ENCODE results near the gene ERICH6. TPM values are rescaled to one million over a fixed set of nuclear protein-coding genes. Genes with fewer than 3 reads are reported as not detected.

Gene ERICH6
- total RNA-seq, 1 donor from 2014 or later: 0.09 TPM

DNA sequence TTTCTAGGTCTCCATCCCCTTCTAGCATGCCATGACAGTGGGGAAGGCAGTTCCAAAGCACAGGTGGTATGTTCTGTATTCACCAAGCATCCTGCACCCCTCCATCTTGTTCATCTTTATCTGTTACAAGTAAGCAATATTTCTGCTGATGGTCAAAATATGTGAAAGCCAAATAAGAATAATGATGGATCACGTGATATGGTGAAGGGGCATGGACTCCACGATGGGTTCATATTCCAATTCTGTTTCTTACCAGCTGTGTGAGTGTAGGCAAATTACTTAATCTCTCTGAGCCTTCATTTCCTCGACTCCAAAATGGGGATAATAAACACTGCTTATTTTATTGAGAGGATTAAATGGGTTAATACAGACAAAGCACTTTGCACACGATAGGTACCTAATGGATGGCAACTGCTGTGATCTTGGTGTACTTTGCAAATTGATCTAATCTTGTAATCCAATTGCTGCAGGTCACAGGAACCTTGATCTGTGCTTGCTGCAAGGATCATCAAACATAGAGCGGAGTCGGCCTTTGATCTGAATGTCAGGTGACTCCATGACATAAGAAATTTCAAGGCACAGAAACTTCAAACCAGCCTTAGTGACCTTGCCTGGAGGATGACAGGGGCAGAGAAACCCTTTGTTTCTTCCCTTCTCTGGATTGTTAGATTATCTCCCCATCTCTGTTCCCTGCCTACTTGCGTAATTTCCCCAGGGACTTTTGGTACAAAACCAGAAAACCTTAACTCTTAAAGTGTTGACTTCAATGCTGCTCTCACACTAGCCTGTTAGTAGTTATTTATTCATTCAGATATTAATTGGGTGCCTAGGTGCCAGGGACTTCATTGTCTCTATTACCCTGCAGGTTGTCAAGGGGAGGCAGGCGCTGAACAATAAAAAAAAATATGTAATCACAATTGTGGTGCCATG lies 33.4 kb upstream of the ERICH6 start:
- DNase-seq (ENCODE audit: low spot score): peak; percentile 68

DNA sequence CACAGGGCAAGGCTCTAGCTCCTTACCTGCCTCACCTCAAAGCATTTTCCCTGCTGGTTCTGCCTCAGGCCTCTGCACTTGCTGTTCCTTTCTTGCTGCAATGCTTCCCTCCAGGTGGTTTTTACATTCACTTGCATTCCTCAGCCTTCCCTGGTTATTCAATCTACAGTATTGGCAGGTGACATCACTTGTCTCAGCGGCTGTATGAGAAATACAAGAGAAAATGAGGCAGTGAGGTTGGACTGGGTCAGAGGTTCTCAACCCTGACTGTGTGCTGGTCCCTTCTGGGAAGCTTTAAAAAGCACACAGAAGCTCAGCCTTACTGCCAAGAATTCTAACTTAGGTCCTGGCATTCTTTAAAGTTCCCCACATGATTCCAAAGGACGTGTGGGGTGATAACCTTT lies 32.6 kb upstream of the ERICH6 start:
- no peak for DNase-seq (ENCODE audit: low spot score)

DNA sequence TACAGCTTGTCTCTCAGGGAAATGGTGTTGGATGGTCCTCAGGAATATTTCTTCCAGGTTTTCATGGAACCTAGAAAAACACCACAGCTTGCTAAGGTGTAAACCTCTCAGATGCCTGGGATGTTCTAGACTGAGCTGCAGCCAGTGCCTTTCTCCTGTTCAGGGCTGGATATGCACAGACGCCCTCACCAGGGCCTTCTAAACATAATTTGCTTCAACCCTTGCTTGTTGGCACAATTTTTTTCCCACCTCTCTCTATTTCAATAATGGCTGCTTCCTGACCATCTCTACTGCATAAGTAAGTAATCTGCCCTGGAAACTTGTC lies 31.0 kb upstream of the ERICH6 start:
- DNase-seq (ENCODE audit: low spot score): no peak

DNA sequence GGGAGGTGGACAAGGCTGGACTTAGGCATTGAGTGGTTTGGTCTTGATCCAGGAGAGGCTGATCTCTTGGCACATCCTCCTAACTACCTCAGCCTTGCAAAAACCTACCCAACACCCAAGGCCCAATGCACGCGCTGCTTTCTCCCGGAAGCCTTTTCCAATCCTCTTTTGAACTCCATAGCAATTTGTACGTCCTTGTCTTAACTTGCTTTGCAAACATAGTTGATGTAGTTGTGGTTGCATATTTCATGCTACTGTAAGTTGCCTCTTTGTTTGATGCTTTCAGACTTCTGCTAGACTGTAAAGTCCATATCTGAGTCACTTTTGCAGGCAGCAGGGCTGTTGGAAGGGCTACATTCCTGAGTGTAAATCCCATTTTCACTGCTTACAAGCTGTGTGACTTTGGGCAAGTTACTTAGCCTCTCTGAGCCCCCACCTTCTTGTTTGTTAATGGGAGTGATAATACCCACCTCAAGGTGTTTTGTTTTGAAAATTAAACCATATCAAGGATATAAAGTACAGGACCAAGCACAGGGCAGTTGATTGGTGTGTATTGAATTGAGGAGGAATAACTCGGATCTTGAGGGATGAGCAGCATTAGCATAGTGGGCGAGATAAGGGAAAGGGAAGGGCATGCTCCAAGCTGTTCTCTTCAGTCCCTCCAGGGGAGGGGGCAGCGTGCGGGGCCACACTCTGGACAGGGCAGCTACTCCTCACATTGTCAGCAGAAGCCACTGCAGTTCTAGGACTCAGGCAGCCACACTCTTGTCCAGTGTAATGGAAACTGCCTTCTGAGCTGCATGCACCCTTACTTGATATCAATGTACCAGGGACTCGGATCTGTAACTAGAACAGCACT lies 30.4 kb upstream of the ERICH6 start:
- no peak for DNase-seq (ENCODE audit: low spot score)

DNA sequence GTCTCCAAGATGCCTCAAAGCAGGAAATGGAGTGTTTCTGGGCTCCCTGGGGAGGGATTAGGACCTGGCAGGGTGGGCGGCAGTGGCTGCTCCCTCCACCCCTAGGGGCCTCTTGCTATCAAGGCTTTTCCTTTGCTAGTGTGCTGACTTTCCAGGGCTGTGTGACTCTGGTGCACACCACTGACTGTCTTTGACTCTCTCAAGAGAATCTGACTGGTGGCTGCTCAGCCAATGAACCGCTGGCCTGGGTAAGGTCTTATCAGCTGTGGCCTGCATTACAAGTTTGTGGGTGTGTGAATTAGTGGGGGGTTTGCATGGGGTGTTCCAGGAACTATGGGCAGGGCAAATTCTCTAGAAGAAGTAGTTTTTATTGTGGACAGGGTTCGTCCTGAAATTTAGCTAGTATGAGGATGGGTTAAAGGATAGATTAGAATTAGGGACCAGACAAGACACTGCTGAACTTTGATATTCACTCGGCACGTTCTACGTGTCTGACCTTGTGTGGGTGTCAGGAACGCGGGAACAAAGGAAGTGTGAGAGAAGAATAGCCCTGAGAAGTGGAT lies 29.7 kb upstream of the ERICH6 start:
- no peak for DNase-seq (ENCODE audit: low spot score)

DNA sequence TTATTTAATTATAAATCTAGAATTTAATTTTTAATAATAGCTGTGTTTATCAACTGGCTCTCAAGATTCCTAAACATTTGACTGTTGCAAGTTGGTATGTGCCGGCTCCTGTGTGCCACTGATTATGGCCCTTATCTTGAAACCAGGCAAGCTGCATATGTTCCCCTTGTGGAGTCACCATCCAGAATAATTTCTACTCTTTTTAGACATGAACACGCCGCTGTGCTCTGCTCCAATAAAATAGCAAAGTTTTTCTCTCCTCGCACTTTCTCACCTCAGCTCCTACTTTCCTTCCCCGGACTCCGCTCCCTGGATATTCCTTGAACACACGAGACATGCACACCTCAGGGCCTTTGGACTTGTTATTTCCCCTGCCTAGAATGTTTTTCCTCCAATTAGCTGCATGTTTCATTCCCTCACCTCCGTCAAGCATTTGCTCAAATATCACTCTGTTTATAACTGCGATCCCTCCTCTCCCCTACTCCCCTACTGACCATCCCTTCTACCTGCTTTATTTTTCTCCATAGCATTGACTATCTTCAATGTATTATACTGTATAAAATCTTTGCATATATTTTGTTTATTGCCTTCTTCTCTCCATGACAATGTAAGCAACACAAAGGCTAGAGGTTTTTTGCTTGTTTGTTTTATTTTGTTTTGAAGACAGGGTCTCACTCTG lies 26.1 kb upstream of the ERICH6 start:
- DNase-seq (ENCODE audit: low spot score): no peak

DNA sequence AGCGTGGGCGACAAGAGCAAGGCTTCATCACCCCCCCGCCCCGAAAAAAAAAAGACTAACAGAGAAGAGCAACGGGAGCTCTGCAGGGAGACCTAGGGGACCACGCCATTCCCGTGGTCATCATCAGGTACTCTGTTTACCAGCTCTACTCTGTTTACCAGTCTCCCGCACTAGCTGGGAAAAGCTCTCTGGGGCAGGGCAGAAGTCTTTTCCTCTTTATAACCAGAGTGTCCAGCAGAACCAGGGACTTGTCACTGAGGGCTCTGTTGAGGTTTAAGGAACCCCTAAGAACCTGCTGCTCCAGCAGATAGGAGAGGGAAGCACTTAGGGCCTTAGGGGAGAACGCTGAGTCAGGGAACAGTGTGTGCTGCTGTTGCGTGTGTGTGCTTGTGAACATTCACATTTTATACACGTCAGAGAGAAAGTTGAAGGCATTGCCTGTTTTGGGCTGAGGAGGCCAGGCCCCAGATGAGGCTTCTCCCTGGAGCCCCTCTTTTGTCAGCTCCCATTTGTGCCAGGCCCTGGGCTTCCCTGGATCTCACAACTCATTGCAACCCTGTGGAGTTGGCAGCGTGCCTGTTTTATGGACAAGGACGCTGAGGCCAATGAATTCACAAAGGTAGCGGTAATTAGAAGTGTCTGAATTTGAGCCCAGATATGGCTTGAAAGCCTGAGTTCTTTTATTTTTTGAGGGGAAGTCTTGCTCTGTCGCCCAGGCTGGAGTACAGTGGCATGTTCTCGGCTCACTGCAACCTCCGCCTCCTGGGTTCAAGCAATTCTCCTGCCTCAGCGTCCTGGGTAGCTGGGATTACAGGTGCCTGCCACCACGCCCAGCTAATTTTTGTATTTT lies 24.2 kb upstream of the ERICH6 start:
- no peak for DNase-seq (ENCODE audit: low spot score)

DNA sequence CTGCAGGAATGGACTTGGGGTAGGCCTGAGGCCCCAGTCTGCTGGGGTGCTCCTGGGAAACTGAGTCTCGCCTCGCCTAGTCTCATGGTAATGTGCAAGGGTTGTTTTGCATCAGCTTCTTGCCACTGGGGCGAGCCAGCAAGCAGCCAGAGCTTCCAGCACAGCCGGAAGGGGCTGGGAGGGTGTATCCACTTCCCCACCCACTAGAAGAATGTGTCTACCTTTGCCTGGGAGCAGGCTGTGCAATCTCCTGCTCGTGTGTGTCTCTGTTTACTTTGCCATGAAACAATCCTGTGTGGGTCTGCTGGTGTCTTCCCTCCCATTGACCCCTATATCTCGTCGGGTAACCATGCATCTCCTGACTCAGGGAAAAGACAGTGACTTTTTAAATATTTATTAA lies 21.8 kb upstream of the ERICH6 start:
- peak; percentile 50 for DNase-seq (ENCODE audit: low spot score)

DNA sequence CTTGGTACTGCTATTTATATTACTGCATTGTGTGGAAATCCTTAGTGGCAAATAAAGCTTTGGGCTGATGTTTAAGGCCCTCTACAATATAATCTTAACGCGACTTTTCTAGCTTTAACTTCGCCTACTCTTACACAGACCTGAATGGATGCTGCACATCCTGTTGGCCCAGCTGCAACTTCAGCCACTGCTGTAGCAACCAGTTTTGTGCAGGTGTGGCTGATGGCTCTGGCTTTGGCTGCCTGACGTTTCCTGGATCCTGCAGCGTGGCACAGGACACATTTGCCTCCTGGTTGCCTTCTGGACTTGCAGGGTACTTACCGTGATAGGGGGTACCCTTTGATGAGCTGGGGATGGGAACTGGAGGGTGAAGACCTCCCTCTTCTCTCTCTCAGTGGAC lies 20.2 kb upstream of the ERICH6 start:
- DNase-seq (ENCODE audit: low spot score): no peak

DNA sequence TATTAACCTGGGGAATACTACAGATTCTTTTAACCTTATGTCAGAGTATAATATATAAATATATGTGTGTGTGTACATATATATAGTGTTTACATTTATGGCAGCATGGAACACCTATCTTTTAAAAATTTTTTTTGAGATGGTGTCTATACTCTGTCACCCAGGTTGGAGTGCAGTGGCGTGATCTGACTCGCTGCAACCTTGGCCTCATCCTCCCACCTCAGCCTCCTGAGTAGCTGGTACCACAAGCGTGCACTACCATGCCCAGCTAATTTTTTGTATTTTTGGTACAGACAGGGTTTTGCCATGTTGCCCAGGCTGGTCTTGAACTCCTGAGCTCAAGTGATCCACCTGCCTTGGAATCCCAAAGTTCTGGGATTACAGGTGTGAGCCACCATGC lies 18.5 kb upstream of the ERICH6 start:
- DNase-seq (ENCODE audit: low spot score): no peak

DNA sequence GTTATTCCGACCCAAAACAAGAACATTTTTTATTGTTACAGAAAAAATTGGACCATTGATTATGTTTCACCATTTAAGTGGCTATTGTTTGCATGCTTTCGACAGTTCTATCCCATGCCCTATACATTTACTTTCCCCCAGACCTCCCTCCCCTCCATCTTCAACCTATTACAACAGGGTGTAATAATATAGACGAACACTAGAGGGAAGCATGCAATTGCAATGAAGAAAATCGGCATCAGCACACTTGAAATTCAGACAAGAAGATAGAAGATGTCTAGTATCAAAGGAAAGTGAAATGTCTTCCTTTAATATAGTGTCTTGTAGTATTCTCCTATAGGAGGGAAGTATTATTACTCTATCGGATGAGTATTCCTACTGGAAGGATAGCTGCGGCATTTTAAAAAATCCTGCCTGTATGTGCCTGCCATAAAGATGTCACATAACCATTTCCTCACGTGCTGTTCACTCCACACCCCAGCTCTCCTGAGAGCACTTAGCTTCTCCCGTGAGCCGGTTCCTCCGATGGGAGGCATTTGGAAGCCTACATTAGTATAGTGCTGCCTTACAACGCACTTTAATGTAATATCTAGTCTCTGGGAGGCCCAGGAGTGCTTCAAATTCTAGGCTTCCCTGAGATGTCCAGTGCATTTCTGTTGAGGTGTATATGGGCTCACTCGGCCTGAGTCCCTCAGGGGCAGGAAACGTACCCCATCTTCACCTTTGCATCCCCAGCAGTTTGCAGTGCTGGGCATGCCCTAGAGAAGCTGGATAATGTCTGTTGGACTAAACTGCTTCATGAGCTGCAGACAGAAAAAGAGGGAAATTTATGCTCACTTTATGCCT lies 17.8 kb upstream of the ERICH6 start:
- DNase-seq (ENCODE audit: low spot score): no peak

DNA sequence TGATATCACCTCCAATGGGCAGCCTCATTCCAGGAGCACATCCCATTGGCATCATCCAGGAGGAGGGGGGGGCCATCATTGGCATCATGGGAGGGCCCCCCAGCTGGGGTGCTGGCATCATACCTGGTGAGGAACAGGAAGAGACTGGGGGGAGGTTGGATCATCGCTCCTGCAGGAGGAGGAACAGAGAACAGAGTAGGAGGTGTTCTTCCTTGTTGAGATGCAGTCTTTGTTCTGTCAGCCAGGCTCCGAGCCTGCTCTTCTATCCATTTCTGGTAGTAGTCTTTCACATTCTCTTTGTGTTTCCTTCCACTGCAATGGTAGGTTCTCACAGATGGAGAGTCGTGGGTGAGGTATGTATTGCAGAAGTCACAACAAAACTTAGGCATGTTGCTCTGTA lies 16.7 kb upstream of the ERICH6 start:
- DNase-seq (ENCODE audit: low spot score): no peak

DNA sequence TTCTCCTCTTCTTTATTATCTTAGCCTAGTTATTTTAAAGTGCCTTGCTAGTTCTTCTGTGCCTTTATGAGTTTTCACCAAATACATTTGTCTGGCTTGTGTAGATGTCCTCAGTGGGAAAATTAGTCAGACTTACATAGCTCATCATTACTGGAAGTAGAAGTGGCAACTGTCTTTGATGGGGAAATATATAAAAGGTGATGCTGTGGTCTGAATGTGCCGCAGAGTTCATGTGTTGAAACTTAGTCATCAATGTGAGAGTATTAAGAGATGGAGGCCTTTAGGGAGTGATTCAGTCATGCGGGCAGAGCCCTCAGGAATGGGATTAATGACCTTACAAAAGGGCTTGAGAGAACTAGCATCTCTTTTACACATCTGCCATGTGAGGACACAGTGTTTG lies 6.4 kb upstream of the ERICH6 start:
- DNase-seq (ENCODE audit: low spot score): no peak

DNA sequence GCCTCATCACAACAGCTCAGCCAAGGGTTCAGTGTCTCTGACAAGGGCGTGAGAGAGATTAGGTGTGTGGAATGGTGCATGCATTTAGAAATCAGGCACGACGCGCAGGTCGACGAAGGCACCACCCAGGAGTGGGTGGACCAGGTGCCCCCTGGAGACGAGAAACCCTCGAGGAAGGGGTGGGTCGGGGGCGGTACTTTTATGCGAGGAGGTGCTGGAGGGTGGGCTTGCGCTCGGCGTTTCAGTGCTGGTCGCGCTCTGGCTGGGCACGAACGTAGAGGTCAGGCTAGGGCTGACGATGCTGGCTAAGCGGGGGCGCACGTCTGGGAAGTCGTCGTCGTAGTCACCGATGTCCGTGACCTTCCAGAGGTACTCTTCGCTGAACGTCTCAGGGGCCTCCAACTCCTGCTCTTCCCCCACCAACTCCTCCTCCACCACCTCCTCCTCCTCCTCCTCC lies 393 bp downstream of the ERICH6 start:
- DNase-seq (ENCODE audit: low spot score): no peak

DNA sequence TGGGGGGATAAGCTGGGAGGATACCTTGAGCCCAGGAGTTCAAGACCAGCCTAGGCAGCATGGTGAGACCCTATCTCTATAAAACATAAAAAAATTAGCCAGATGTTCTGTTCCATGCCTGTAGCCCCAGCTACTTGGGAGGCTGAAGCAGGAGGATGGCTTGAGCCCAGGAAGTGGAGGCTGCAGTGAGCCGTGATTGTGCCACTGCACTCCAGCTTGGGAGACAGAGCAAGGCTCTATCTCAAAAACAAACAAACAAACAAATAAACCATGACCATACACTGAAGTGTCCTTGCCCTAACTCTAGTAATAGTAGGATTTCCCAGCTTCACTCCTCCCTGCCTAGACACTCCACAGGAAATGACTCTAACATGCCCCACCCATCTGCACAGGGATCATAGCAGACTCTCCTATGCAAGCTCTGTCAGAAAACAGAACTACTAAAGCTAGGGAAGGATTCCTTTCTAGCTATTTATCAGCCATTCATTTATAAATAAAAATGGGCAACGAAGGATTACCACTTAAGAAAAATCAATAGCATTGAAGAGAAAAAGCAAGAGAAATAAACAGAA lies 4.6 kb downstream of the ERICH6 start:
- DNase-seq (ENCODE audit: low spot score): no peak

DNA sequence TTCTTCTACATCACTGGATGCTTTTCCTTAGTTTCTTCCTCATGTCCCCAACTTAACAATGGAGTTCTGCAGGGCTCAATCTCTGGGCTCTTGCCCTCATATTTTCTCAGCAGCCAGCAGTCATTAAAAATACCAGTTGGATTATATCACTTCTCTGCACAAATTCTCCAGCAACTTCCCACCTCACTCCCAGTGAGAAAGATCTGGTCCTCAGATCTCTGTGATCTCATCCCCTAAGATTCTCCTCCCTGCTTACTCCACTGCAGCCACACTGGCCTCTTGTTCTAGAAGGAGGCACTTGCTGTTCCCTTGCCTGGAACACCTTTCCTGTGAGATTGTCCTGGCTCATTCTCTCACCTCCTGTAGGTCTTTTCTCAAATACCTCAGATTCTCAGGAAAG lies 6.1 kb downstream of the ERICH6 start:
- no peak for DNase-seq (ENCODE audit: low spot score)

DNA sequence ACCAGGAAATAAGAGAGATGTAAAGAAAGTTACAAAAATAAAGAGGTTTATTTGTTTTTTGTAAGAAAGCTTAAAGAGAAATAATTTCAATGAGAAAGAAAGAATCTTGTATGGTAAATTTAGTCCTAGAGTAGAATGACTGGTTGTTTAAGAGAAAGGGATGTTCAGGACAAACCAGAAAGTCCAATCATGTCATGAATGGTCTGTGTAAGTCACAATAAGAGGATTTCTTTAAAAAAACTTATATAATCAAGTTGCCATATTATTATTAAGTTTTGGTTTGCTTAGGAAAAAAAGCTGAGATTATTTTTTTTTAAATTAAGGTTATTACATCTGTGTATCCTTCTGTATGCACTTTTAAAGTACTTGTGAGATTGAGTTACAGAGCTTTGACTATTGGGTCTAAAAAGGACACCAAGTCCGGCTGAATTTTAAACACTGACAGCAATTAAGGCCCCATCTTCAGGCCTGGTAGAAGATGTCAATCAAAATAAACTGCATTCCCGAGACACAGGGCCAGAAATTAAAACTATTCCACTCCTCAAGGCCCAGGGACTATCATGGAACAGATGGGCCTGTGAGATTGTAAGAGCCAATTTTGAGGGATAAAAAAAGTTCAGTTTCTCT lies 12.2 kb downstream of the ERICH6 start:
- no peak for DNase-seq (ENCODE audit: low spot score)

DNA sequence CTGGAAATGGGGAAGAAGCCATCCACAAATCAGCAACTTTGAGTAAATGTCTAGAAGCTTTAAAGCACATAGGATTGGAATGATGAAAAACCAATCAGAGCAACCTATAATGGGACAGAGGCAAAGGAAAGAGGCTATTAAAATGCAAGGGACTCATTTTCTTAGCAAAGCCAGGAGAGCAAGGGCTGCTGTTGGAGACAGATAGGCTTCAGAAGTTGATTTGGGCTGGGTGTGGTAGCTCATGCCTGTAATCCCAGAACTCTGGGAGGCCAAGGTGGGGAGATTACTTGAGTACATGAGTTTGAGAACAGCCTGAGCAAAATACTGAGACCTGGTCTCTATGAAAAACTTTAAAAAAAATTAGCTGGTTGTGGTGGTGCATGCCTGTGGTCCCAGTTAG lies 16.1 kb downstream of the ERICH6 start:
- DNase-seq (ENCODE audit: low spot score): no peak

DNA sequence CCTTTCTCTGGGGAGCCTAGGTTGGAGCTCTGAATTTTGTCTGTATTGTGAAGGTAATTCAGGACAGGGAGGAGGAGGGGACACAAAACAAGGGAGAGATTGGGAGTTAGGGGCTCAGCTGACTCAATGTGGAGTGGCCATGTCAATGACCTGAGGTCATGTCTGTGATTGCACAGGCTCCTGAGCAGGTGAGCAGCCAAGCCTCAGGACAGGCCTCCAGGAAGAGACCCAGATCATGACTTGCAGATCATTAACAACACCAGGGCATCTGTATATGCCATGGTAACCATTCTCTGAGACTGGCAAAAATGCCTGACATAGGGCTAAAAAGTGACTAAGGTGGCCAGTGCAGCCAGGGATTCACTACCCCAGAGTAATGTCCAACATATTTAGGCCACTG lies 20.9 kb downstream of the ERICH6 start:
- no peak for DNase-seq (ENCODE audit: low spot score)

Data from mucosa of gallbladder (tissue), 1 donor.